HepG2 (cell line): ENCODE measurements around the gene VCL. TPM values are rescaled to one million over a fixed set of nuclear protein-coding genes. Genes with fewer than 3 reads are reported as not detected.
A peak's percentile ranks its signal among the peaks of the same experiment; 100 is the strongest.

Experiments used
- CREB1 ChIP-seq, 2 experiments: fragments of 450-650 bp in 1 of 2; IDR thresholded peaks; 2 replicates each; pipeline ENCODE4 v1.6.1; 2016 to 2017; ENCODE audit warnings: control low read depth in 1 of 2, mild to moderate bottlenecking in 1 of 2, missing compliant biosample characterization in 1 of 2, missing genetic modification characterization in 1 of 2
- FOXA3 ChIP-seq: IDR thresholded peaks from 2 replicates; pipeline ENCODE4 v1.6.1; 2016; ENCODE audit warnings: missing genetic modification reagents, missing compliant biosample characterization
- KLF16 ChIP-seq, 2 experiments: sonication (generic) in 1 of 2; formaldehyde crosslinking in 1 of 2; IDR thresholded peaks; 2 replicates each; pipeline versions ENCODE4 v1.6.1 to v1.8.0; 2016 to 2023; ENCODE audit warnings: missing genetic modification reagents in 2 of 2, missing compliant biosample characterization in 1 of 2
- MAF1 ChIP-seq: sonication (generic); formaldehyde crosslinking; IDR thresholded peaks from 2 replicates; pipeline ENCODE4 v1.5.0; 2020; ENCODE audit warnings: missing genetic modification reagents, borderline replicate concordance
- MIER2 ChIP-seq: IDR thresholded peaks from 2 replicates; pipeline ENCODE4 v1.6.1; 2016; ENCODE audit warnings: missing biosample characterization, missing genetic modification reagents
- MLLT10 ChIP-seq: sonication (generic); formaldehyde crosslinking; IDR thresholded peaks from 2 replicates; pipeline ENCODE4 v1.4.0; 2020; ENCODE audit warnings: missing genetic modification reagents
- NFKB2 ChIP-seq: sonication (generic); formaldehyde crosslinking; IDR thresholded peaks from 2 replicates; pipeline ENCODE4 v1.4.0; 2020; ENCODE audit warnings: missing genetic modification reagents, borderline replicate concordance
- PHF8 ChIP-seq: sonication (generic); formaldehyde crosslinking; IDR thresholded peaks from 2 replicates; pipeline ENCODE4 v1.5.0; 2020; ENCODE audit warnings: missing genetic modification reagents
- POLR2AphosphoS2 ChIP-seq: IDR thresholded peaks from 2 replicates; pipeline ENCODE4 v1.6.1; 2011; ENCODE audit warnings: low read depth, low read length, improper control_type of control experiment
- SALL1 ChIP-seq: sonication (generic); formaldehyde crosslinking; IDR thresholded peaks from 2 replicates; pipeline ENCODE4 v1.8.0; 2022; ENCODE audit warnings: mild to moderate bottlenecking, missing genetic modification reagents
- ZFP36L1 ChIP-seq: sonication (generic); formaldehyde crosslinking; IDR thresholded peaks from 2 replicates; pipeline ENCODE4 v1.8.0; 2022; ENCODE audit warnings: mild to moderate bottlenecking, missing genetic modification reagents, moderate library complexity
- ZNF274 ChIP-seq: sonication (generic); formaldehyde crosslinking; IDR thresholded peaks from 2 replicates; pipeline ENCODE4 v1.5.1; 2020; ENCODE audit warnings: mild to moderate bottlenecking, missing genetic modification reagents
- ZNF510 ChIP-seq: sonication (generic); formaldehyde crosslinking; IDR thresholded peaks from 2 replicates; pipeline ENCODE4 v1.4.0; 2020; ENCODE audit warnings: low read depth, mild to moderate bottlenecking, missing genetic modification reagents
- ZNF546 ChIP-seq: sonication (generic); formaldehyde crosslinking; conservative IDR thresholded peaks from 2 replicates; pipeline ENCODE4 v1.8.1; 2023; ENCODE audit warnings: mild to moderate bottlenecking, missing genetic modification reagents
- ZNF605 ChIP-seq: sonication (generic); formaldehyde crosslinking; IDR thresholded peaks from 2 replicates; pipeline ENCODE4 v1.8.0; 2022; ENCODE audit warnings: mild to moderate bottlenecking, missing genetic modification reagents
- ZNF672 ChIP-seq: sonication (generic); formaldehyde crosslinking; IDR thresholded peaks from 2 replicates; pipeline ENCODE4 v1.8.1; 2022; ENCODE audit warnings: missing genetic modification reagents
- ZSCAN20 ChIP-seq: sonication (generic); formaldehyde crosslinking; IDR thresholded peaks from 2 replicates; pipeline ENCODE4 v1.4.0; 2020; ENCODE audit warnings: missing genetic modification reagents, mild to moderate bottlenecking, borderline replicate concordance
- polyA plus RNA-seq, 8 experiments: library from polyadenylated mRNA; depleted of rRNA in 3 of 8; stranded (reverse) in 7 of 8; unstranded in 1 of 8; fragments of >200 nt; fragmentation: Illumina TruSeq in 4 of 8; extraction: Trizol in 4 of 8; gene quantifications; 2 replicates each; pipeline versions ENCODE4 v1.2.1 to v1.2.3, GENCODE V29; 2011 to 2016; ENCODE audit warnings: low read depth in 4 of 8, missing spikeins in 1 of 8, mixed read lengths in 1 of 8; ENCODE audit not compliant: insufficient read depth in 1 of 8
- total RNA-seq, 5 experiments: library from RNA; depleted of rRNA; stranded (reverse); fragments of >200 nt; fragmentation: Illumina TruSeq; extraction: Trizol; gene quantifications; 2 replicates each; pipeline ENCODE4 v1.2.3, GENCODE V29; 2016; ENCODE audit warnings: low read depth in 1 of 5
- TF ChIP-seq, protein P1 (sequence below): sonication (generic); formaldehyde crosslinking; IDR thresholded peaks from 2 replicates; pipeline ENCODE4 v1.8.1; 2023; ENCODE audit warnings: mild to moderate bottlenecking, moderate library complexity, missing genetic modification reagents
- TF ChIP-seq, protein P2 (sequence below): sonication (generic); formaldehyde crosslinking; conservative IDR thresholded peaks from 2 replicates; pipeline ENCODE4 v1.4.0; 2020; ENCODE audit warnings: missing genetic modification reagents
- TF ChIP-seq, protein P3 (sequence below): sonication (generic); formaldehyde crosslinking; IDR thresholded peaks from 2 replicates; pipeline ENCODE4 v1.8.0; 2022; ENCODE audit warnings: mild to moderate bottlenecking, missing genetic modification reagents
- TF ChIP-seq, protein P4 (sequence below): sonication (generic); formaldehyde crosslinking; IDR thresholded peaks from 2 replicates; pipeline ENCODE4 v1.5.0; 2020; ENCODE audit warnings: missing genetic modification reagents
- TF ChIP-seq, protein P5 (sequence below): sonication (generic); formaldehyde crosslinking; IDR thresholded peaks from 2 replicates; pipeline ENCODE4 v1.4.0; 2020; ENCODE audit warnings: missing genetic modification reagents

The VCL gene
- total and polyA plus RNA-seq, 2 of the 13 experiments (the other 11 are each of a cell fraction or from before 2014, with no cell fraction given): 17.3 to 26.9 TPM

DNA sequence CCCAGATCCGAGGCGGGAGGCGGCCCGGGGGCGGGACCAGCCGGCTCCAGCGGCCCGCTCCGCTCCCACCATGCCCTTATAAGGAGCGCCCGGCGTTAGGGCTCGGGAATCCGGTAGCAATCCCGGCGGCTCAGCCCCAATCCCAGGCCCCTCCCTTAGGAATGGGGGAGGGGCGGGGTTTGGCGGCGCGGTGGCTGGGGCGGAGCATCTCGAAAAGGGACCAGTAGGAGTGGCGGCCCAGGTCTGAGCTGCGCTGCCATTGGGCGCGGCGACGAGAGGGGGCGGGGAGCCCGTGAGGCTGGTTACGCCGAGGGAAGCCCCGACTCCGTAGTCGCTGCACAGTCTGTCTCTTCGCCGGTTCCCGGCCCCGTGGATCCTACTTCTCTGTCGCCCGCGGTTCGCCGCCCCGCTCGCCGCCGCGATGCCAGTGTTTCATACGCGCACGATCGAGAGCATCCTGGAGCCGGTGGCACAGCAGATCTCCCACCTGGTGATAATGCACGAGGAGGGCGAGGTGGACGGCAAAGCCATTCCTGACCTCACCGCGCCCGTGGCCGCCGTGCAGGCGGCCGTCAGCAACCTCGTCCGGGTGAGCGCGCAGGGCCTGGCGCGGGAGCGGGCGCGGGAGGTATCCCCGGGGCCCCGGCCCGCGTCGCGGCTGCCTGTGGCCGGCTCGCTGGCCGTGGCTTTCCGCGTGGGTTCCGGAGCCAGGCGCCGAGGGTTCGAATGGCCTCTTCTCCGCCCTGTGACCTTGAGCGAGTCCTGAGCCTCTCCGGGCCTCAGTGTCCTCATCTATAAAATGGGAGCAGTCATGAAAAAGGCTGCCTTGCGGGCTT is at the start of gene VCL (continued):
- TF ChIP-seq ZNF546 (peak; percentile 85), PHF8 (CRISPR knock-in tag) (peak; percentile 95), ZSCAN20 (no peak; the same call in 1 of the 2 replicates), KLF16 (CRISPR knock-in tag; IDR thresholded peaks at IDR 0.05) (peak in 1 of 2 experiments; percentile 25; a peak in 1 of 4 replicates), FOXA3 (no peak), POLR2AphosphoS2 (no peak), MAF1 (0 out of 2 replicates have a peak, but pooled peaks have one; percentile 53), MIER2 (CRISPR knock-in tag) (no peak), NFKB2 (peak; percentile 35; the same call in 1 of the 2 replicates), ZFP36L1 (CRISPR knock-in tag) (no peak), SALL1 (CRISPR knock-in tag) (peak; percentile 68), CREB1 (IDR thresholded peaks at IDR 0.05) (peak; percentile 63), CREB1 (CRISPR knock-in tag; IDR thresholded peaks at IDR 0.05) (no peak), ZNF605 (CRISPR knock-in tag) (peak; percentile 86), MLLT10 (CRISPR knock-in tag) (no peak), ZNF510 (peak; percentile 66; the same call in 1 of the 2 replicates), ZNF274 (CRISPR knock-in tag) (no peak), ZNF672 (no peak; the same call in 1 of the 2 replicates)
- TF ChIP-seq, protein P1, sequence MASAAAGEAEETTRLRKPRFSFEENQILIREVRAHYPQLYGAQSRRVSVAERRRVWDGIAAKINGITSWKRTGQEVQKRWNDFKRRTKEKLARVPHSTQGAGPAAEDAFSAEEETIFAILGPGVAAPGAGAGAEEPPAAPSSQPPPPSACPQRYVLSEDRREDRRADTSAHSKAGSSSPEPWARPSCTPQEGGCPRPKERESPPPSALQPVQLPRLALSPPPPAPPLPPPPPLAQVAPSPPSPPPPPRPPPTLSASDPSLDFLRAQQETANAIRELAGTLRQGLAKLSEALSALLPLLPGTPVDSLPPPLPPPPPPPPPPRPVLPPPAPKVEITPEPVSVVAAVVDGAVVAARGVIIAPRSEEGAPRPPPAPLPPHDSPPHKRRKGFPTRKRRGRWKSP (CRISPR knock-in tag): peak; percentile 67
- TF ChIP-seq, protein P2, sequence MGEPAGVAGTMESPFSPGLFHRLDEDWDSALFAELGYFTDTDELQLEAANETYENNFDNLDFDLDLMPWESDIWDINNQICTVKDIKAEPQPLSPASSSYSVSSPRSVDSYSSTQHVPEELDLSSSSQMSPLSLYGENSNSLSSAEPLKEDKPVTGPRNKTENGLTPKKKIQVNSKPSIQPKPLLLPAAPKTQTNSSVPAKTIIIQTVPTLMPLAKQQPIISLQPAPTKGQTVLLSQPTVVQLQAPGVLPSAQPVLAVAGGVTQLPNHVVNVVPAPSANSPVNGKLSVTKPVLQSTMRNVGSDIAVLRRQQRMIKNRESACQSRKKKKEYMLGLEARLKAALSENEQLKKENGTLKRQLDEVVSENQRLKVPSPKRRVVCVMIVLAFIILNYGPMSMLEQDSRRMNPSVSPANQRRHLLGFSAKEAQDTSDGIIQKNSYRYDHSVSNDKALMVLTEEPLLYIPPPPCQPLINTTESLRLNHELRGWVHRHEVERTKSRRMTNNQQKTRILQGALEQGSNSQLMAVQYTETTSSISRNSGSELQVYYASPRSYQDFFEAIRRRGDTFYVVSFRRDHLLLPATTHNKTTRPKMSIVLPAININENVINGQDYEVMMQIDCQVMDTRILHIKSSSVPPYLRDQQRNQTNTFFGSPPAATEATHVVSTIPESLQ (CRISPR knock-in tag): peak; percentile 61; the same call in 1 of the 2 replicates
- TF ChIP-seq, protein P3, sequence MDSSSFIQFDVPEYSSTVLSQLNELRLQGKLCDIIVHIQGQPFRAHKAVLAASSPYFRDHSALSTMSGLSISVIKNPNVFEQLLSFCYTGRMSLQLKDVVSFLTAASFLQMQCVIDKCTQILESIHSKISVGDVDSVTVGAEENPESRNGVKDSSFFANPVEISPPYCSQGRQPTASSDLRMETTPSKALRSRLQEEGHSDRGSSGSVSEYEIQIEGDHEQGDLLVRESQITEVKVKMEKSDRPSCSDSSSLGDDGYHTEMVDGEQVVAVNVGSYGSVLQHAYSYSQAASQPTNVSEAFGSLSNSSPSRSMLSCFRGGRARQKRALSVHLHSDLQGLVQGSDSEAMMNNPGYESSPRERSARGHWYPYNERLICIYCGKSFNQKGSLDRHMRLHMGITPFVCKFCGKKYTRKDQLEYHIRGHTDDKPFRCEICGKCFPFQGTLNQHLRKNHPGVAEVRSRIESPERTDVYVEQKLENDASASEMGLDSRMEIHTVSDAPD (CRISPR knock-in tag): peak; percentile 69; the same call in 1 of the 2 replicates
- TF ChIP-seq, protein P4, sequence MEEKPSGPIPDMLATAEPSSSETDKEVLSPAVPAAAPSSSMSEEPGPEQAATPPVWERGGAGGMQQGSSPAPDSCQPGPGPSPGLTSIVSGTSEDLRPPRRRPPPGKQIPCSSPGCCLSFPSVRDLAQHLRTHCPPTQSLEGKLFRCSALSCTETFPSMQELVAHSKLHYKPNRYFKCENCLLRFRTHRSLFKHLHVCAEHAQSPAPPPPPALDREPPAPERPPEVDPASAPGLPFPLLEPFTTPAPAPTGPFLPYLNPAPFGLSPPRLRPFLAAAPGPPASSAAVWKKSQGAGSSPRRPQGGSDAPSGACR (CRISPR knock-in tag): peak; percentile 85
- TF ChIP-seq, protein P5, sequence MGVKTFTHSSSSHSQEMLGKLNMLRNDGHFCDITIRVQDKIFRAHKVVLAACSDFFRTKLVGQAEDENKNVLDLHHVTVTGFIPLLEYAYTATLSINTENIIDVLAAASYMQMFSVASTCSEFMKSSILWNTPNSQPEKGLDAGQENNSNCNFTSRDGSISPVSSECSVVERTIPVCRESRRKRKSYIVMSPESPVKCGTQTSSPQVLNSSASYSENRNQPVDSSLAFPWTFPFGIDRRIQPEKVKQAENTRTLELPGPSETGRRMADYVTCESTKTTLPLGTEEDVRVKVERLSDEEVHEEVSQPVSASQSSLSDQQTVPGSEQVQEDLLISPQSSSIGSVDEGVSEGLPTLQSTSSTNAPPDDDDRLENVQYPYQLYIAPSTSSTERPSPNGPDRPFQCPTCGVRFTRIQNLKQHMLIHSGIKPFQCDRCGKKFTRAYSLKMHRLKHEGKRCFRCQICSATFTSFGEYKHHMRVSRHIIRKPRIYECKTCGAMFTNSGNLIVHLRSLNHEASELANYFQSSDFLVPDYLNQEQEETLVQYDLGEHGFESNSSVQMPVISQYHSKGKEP (CRISPR knock-in tag): 0 out of 2 replicates have a peak, but pooled peaks have one; percentile 48
